B cell (primary cell): ENCODE measurements around the gene OMA1.
"Not testable (repeated sequence)": the region's sequence is repeated elsewhere in the genome, so short reads cannot be mapped to it uniquely, and the experiment has no call there.

Source experiments
- EZH2 ChIP-seq: IDR thresholded peaks from 2 replicates; pipeline ENCODE4 v1.6.1; 2012; ENCODE audit warnings: borderline replicate concordance, low read depth, mild to moderate bottlenecking, moderate library complexity, low read length; ENCODE audit not compliant: insufficient read depth, poor library complexity, severe bottlenecking
- TF ChIP-seq, protein P1 (sequence below): fragments of 200-600 bp; IDR thresholded peaks from one replicate; pipeline ENCODE4 v1.8.0; 2022; ENCODE audit warnings: antibody characterized with exemption, mild to moderate bottlenecking

DNA sequence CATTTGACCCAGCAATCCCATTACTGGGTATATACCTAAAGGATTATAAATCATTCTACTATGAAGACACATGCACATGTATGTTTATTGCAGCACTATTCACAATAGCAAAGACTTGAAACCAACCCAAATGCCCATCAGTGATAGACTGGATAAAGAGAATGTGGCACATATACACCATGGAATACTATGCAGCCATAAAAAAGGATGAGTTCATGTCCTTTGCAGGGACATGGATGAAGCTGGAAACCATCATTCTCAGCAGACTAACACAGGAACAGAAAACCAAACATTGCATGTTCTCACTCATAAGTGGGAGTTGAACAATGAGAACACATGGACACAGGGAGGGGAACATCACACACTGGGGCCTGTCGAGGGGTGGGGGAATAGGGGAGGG lies 17.2 kb upstream of the OMA1 start:
- TF ChIP-seq, protein P1, sequence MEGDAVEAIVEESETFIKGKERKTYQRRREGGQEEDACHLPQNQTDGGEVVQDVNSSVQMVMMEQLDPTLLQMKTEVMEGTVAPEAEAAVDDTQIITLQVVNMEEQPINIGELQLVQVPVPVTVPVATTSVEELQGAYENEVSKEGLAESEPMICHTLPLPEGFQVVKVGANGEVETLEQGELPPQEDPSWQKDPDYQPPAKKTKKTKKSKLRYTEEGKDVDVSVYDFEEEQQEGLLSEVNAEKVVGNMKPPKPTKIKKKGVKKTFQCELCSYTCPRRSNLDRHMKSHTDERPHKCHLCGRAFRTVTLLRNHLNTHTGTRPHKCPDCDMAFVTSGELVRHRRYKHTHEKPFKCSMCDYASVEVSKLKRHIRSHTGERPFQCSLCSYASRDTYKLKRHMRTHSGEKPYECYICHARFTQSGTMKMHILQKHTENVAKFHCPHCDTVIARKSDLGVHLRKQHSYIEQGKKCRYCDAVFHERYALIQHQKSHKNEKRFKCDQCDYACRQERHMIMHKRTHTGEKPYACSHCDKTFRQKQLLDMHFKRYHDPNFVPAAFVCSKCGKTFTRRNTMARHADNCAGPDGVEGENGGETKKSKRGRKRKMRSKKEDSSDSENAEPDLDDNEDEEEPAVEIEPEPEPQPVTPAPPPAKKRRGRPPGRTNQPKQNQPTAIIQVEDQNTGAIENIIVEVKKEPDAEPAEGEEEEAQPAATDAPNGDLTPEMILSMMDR, result not testable (repeated sequence)
- not testable (repeated sequence) for TF ChIP-seq EZH2
